Measurements from ENCODE around the gene CNTRL. TPM values are rescaled to one million over a fixed set of nuclear protein-coding genes. Genes with fewer than 3 reads are reported as not detected.
"Not testable (repeated sequence)": the region's sequence is repeated elsewhere in the genome, so short reads cannot be mapped to it uniquely, and the experiment has no call there.

Gene CNTRL
- total and polyA plus RNA-seq, 3 experiments from 2014 or later = 24.6 to 62.8 (median 59.4) TPM

DNA sequence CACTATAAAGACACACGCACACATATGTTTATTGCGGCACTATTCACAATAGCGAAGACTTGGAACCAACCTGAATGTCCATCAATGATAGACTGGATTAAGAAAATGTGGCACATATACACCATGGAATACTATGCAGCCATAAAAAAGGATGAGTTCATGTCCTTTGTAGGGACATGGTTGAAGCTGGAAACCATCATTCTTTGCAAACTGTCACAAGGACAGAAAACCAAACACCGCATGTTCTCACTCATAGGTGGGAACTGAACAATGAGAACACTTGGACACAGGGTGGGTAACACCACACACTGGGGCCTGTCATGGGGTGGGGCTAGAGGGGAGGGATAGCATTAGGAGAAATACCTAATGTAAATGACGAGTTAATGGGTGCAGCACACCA lies 29.3 kb downstream of the CNTRL start:
- H3K27ac ChIP-seq (ENCODE audit: low read depth, low read length); CTCF ChIA-PET; H3K9me3 ChIP-seq (ENCODE audit: low read length); H3K36me3 ChIP-seq (ENCODE audit: insufficient read depth, low read length); H3K4me3 Mint-ChIP-seq; H3K4me3 ChIP-seq (ENCODE audit: low read length); H3K27me3 Mint-ChIP-seq; H3K4me1 ChIP-seq (ENCODE audit: insufficient read depth, low read length); POLR2A ChIA-PET; H3K27me3 ChIP-seq (ENCODE audit: insufficient read depth, low read length, poor library complexity, severe bottlenecking); DNase-seq; H3K27ac Mint-ChIP-seq: not testable (repeated sequence)
- H3K36me3 Mint-ChIP-seq = peaks cover 9 to 30% (median 27%) of the 10 kb centered on the region in 3 donors
- peaks cover 4 to 15% (median 5%) of the 10 kb centered on the region in 5 donors for H3K9me3 Mint-ChIP-seq
- H3K4me1 Mint-ChIP-seq = peaks cover 21 to 29% (median 27%) of the 10 kb centered on the region in 3 donors

DNA sequence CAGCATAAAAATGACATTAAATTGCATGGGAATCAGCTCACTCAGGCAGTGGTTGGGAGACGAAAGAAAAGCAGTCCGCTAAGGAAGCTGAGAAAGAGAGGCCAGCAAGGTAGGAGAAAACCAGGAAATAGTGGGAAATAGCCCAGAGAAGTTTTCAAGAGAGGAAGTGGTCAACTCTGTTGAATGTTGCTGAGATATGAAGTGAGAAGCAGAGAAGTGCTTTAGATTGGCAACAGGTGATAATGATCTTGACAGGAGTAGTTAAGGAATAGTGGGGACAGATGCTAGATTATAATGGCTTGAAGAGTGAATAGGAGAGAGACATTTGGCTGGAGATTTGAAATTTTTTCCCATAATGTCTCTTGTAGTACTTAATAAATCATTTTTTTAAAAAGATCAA lies 30.8 kb downstream of the CNTRL start:
- Mint-ChIP-seq H3K4me1 (peaks cover 22 to 32% (median 29%) of the 10 kb centered on the region in 3 donors), H3K4me3 (no peak overlapping the region), H3K36me3 (peaks cover 2 to 24% (median 19%) of the 10 kb centered on the region in 3 donors), H3K27me3 (no peaks in the 10 kb centered on the region), H3K27ac (peak overlapping the region; percentile 4 to 72 (median 59)), H3K9me3 (peaks cover 2 to 15% (median 5%) of the 10 kb centered on the region in 5 donors)
- no peak for DNase-seq
- H3K4me3 ChIP-seq (ENCODE audit: low read length) = no peak overlapping the region
- ChIA-PET CTCF (no interaction called here), POLR2A (interaction anchor here (0.6 to 0.7 kb wide), 2 partner anchors 18 to 275 kb away, joined by 3 read pairs; no protein-coding TSS in a partner anchor)
- H3K36me3 ChIP-seq (ENCODE audit: insufficient read depth, low read length) = no peaks in the 10 kb centered on the region
- H3K4me1 ChIP-seq (ENCODE audit: insufficient read depth, low read length) = no peaks in the 10 kb centered on the region
- no peaks in the 10 kb centered on the region for H3K27me3 ChIP-seq (ENCODE audit: insufficient read depth, low read length, poor library complexity, severe bottlenecking)
- no peak overlapping the region for H3K27ac ChIP-seq (ENCODE audit: low read depth, low read length)
- H3K9me3 ChIP-seq (ENCODE audit: low read length) = no peaks in the 10 kb centered on the region

DNA sequence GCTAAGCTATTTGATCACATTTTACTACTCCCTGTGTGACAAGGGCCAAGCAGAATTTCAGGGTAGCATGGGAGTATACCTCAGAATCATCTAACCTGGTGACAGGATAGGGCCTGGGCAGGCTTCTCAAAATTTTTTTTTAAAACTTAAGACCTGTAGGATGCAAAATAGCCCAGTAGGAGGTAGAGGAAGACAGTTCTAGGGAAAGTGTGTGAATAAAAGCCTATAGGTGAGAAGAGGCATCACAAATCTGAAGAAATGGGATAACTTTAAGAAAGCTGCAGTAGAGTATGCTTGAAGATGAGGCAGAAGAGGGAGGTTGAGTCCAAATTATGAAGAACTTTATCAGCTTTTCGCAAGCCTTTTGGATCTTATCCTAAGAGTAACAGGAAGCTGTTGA lies 32.3 kb downstream of the CNTRL start:
- Histone ChIP-seq H3K4me3 (ENCODE audit: low read length) (no peak overlapping the region), H3K27ac (ENCODE audit: low read depth, low read length) (no peak overlapping the region), H3K27me3 (ENCODE audit: insufficient read depth, low read length, poor library complexity, severe bottlenecking) (no peaks in the 10 kb centered on the region), H3K4me1 (ENCODE audit: insufficient read depth, low read length) (no peaks in the 10 kb centered on the region), H3K9me3 (ENCODE audit: low read length) (no peaks in the 10 kb centered on the region), H3K36me3 (ENCODE audit: insufficient read depth, low read length) (no peaks in the 10 kb centered on the region)
- Mint-ChIP-seq H3K27me3 (no peaks in the 10 kb centered on the region), H3K27ac (peak overlapping the region; percentile 18 to 81 (median 50)), H3K4me1 (peaks cover 23 to 39% (median 29%) of the 10 kb centered on the region in 3 donors), H3K4me3 (no peak overlapping the region), H3K9me3 (peaks cover 0 to 9% (median 4%) of the 10 kb centered on the region in 5 donors), H3K36me3 (peaks cover 2 to 27% (median 14%) of the 10 kb centered on the region in 3 donors)
- CTCF ChIA-PET = interaction anchor here (0.7 to 1.6 kb wide), 5 partner anchors 8 to 95 kb away, joined by 3 to 5 read pairs (median 3); no protein-coding TSS in a partner anchor
- DNase-seq = peak in 2 of 5 donors; percentile 21 to 45
- POLR2A ChIA-PET = interaction anchor here (0.9 kb wide), 1 partner anchor 95 kb away, joined by 5 read pairs; the partner anchor contains the start of gene RAB14

DNA sequence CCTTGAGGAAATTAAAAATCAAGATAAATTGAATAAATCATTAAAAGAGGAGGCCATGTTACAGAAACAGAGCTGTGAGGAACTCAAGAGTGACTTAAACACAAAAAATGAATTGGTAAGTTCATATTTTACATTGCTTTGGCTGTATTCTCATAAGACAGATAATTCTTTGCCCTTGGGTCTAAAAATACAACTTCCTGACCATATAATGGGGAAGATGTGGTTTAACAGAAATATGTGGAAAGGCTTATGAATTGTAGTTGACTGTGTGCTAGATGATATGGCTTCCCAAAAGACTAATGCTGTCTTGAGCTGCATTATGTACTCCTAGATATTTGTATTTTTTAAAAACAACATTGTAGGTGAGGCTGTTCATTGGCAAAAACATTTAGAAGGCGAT lies 33.1 kb downstream of the CNTRL start:
- no peaks in the 10 kb centered on the region for H3K27me3 ChIP-seq (ENCODE audit: insufficient read depth, low read length, poor library complexity, severe bottlenecking)
- H3K36me3 Mint-ChIP-seq = peaks cover 2 to 27% (median 9%) of the 10 kb centered on the region in 3 donors
- no peak overlapping the region for H3K27ac ChIP-seq (ENCODE audit: low read depth, low read length)
- no peak overlapping the region for H3K4me3 Mint-ChIP-seq
- no peaks in the 10 kb centered on the region for H3K9me3 ChIP-seq (ENCODE audit: low read length)
- peaks cover 23 to 39% (median 29%) of the 10 kb centered on the region in 3 donors for H3K4me1 Mint-ChIP-seq
- ChIA-PET POLR2A (no interaction called here), CTCF (interaction anchor here (1.0 to 1.6 kb wide), 4 partner anchors 9 to 94 kb away, joined by 3 to 5 read pairs (median 4); no protein-coding TSS in a partner anchor)
- no peaks in the 10 kb centered on the region for H3K4me1 ChIP-seq (ENCODE audit: insufficient read depth, low read length)
- H3K27ac Mint-ChIP-seq = peak overlapping the region in 1 of 8 donors; percentile 26
- H3K4me3 ChIP-seq (ENCODE audit: low read length) = no peak overlapping the region
- DNase-seq = no peak
- H3K27me3 Mint-ChIP-seq = no peaks in the 10 kb centered on the region
- H3K9me3 Mint-ChIP-seq = peaks cover 0 to 6% (median under 1%) of the 10 kb centered on the region in 5 donors
- H3K36me3 ChIP-seq (ENCODE audit: insufficient read depth, low read length) = no peaks in the 10 kb centered on the region

DNA sequence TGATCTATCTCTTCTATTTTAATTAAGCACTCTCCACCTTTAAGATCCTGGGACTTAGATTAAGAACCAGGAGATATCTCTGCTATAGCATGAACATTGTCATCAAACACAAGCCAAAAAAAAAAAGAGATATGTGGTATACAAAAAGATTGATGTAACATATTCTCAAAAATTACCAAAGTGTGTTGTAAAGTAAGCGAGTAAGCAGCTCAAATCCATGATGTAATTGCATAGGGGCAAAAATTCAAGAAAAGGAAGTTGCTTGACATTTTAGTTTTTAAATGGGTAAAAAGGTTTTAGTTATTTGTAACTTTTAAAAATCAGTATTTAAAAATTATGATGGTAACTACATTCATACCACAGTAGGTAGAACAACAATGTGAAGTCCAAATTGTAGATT lies 40.7 kb downstream of the CNTRL start:
- no peak for DNase-seq
- Histone ChIP-seq H3K27ac (ENCODE audit: low read depth, low read length) (no peak overlapping the region), H3K9me3 (ENCODE audit: low read length) (no peaks in the 10 kb centered on the region), H3K4me1 (ENCODE audit: insufficient read depth, low read length) (peaks cover 6% of the 10 kb centered on the region), H3K4me3 (ENCODE audit: low read length) (no peak overlapping the region), H3K27me3 (ENCODE audit: insufficient read depth, low read length, poor library complexity, severe bottlenecking) (no peaks in the 10 kb centered on the region), H3K36me3 (ENCODE audit: insufficient read depth, low read length) (no peaks in the 10 kb centered on the region)
- peak overlapping the region in 3 of 8 donors; percentile 54 to 75 (median 74) for H3K27ac Mint-ChIP-seq
- no peaks in the 10 kb centered on the region for H3K27me3 Mint-ChIP-seq
- H3K4me1 Mint-ChIP-seq = peaks cover 7 to 14% (median 9%) of the 10 kb centered on the region in 3 donors
- H3K4me3 Mint-ChIP-seq = no peak overlapping the region
- peaks cover 4 to 48% (median 5%) of the 10 kb centered on the region in 3 donors for H3K36me3 Mint-ChIP-seq
- ChIA-PET POLR2A (interaction anchor here (0.8 kb wide), 1 partner anchor 11 kb away, joined by 3 read pairs; no protein-coding TSS in a partner anchor), CTCF (no interaction called here)
- no peaks in the 10 kb centered on the region for H3K9me3 Mint-ChIP-seq

DNA sequence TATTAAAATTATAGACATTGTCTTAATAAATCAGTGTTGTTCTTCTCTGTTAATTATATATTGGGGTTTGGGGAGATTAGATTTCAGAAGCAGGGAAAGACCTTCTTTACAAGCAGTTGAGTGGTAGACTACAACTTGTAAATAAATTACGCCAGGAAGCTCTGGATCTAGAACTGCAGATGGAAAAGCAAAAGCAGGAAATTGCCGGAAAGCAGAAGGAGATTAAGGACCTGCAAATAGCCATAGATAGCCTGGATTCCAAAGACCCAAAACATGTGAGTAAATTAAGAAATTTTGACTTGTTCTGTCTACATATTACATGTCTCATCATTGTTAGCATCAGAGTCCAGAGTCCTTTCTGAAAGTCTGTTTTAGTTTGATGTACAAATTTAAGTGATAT lies 43.5 kb downstream of the CNTRL start:
- ChIA-PET CTCF (no interaction called here), POLR2A (no interaction called here)
- Histone ChIP-seq H3K4me1 (ENCODE audit: insufficient read depth, low read length) (peaks cover 23% of the 10 kb centered on the region), H3K27me3 (ENCODE audit: insufficient read depth, low read length, poor library complexity, severe bottlenecking) (no peaks in the 10 kb centered on the region), H3K27ac (ENCODE audit: low read depth, low read length) (no peak overlapping the region), H3K36me3 (ENCODE audit: insufficient read depth, low read length) (no peaks in the 10 kb centered on the region), H3K4me3 (ENCODE audit: low read length) (no peak overlapping the region), H3K9me3 (ENCODE audit: low read length) (no peaks in the 10 kb centered on the region)
- no peaks in the 10 kb centered on the region for H3K9me3 Mint-ChIP-seq
- H3K27me3 Mint-ChIP-seq = no peaks in the 10 kb centered on the region
- DNase-seq = no peak
- H3K27ac Mint-ChIP-seq = peak overlapping the region in 3 of 8 donors; percentile 15 to 64 (median 24)
- H3K36me3 Mint-ChIP-seq = peaks cover 0 to 40% (median 4%) of the 10 kb centered on the region in 3 donors
- peaks cover 26 to 35% (median 34%) of the 10 kb centered on the region in 3 donors for H3K4me1 Mint-ChIP-seq
- no peak overlapping the region for H3K4me3 Mint-ChIP-seq

DNA sequence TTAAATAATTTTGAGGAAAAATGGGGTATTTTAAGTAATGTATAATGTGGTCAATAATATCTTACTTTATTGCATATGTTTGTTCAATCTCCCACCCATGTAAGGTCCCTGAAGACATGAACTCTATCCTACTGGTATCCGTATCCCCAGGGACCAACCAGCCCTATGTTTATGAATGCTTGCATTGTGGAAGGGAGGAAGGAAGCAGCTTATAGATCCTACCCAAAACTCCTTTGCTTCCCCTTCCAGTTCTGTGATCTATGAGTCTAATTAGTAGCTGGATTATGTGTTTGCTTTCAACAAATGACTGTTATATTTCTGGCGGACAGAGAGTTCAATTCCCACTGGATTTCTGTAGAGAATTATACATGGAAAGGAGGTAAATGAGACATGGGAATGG lies 45.6 kb downstream of the CNTRL start:
- CTCF ChIA-PET = interaction anchor here (1.1 to 2.4 kb wide), 6 partner anchors 13 to 139 kb away, joined by 3 to 13 read pairs (median 5); no protein-coding TSS in a partner anchor
- Histone ChIP-seq H3K4me1 (ENCODE audit: insufficient read depth, low read length) (peaks cover 38% of the 10 kb centered on the region), H3K27ac (ENCODE audit: low read depth, low read length) (no peak overlapping the region), H3K9me3 (ENCODE audit: low read length) (no peaks in the 10 kb centered on the region), H3K27me3 (ENCODE audit: insufficient read depth, low read length, poor library complexity, severe bottlenecking) (no peaks in the 10 kb centered on the region), H3K36me3 (ENCODE audit: insufficient read depth, low read length) (peaks cover 5% of the 10 kb centered on the region), H3K4me3 (ENCODE audit: low read length) (no peak overlapping the region)
- no peaks in the 10 kb centered on the region for H3K27me3 Mint-ChIP-seq
- no peaks in the 10 kb centered on the region for H3K9me3 Mint-ChIP-seq
- peak overlapping the region in 4 of 7 donors; percentile 10 to 33 (median 14) for H3K4me3 Mint-ChIP-seq
- POLR2A ChIA-PET = interaction anchor here (0.6 to 1.5 kb wide), 2 partner anchors 81 to 278 kb away, joined by 3 to 4 read pairs; partner anchors contain the start of gene PSMD5
- H3K4me1 Mint-ChIP-seq = peaks cover 37 to 56% (median 53%) of the 10 kb centered on the region in 3 donors
- peaks cover 7 to 37% (median 7%) of the 10 kb centered on the region in 3 donors for H3K36me3 Mint-ChIP-seq
- DNase-seq = no peak
- peak overlapping the region in 7 of 8 donors; percentile 55 to 95 (median 86) for H3K27ac Mint-ChIP-seq

DNA sequence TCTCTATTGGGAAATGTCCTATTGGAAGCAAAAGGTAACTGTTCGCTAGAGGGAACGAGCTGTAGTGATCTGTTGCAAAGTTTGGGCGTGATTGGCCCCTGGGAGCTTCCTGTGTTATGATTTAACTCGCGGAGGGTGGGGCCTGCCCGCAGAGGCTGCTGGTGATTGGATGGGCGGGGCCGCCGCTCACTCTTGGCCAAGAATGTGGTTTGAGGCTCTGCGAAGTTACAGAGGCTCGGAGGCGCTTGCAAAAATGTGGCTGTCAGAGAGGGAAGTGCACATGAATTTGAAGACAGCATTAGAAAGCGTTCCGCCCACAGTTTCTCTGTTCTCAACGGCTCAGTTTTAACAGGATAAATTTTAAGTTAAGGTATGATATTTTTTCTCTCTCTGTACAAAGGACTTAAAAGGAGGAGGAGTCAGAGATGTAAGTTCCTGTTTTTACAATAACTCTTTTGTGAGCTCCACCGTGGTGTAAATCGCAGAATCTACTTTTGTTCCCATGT lies 46.9 kb downstream of the CNTRL start:
- H3K36me3 Mint-ChIP-seq = peaks cover 7 to 40% (median 11%) of the 10 kb centered on the region in 3 donors
- H3K27ac ChIP-seq (ENCODE audit: low read depth, low read length) = peak overlapping the region; percentile 64
- peaks cover 41 to 63% (median 63%) of the 10 kb centered on the region in 3 donors for H3K4me1 Mint-ChIP-seq
- H3K27ac Mint-ChIP-seq = peak overlapping the region; percentile 59 to 95 (median 84)
- H3K4me3 Mint-ChIP-seq = peak overlapping the region; percentile 79 to 91 (median 88)
- peaks cover 38% of the 10 kb centered on the region for H3K4me1 ChIP-seq (ENCODE audit: insufficient read depth, low read length)
- H3K36me3 ChIP-seq (ENCODE audit: insufficient read depth, low read length) = peaks cover 9% of the 10 kb centered on the region
- DNase-seq = peak; percentile 92 to 97 (median 94)
- ChIA-PET POLR2A (interaction anchor here (0.6 to 2.3 kb wide), 7 partner anchors 11 to 279 kb away, joined by 3 to 22 read pairs (median 3); partner anchors contain the start of genes PSMD5 and RAB14), CTCF (interaction anchor here (0.6 to 2.4 kb wide), 20 partner anchors 9 to 140 kb away, joined by 3 to 13 read pairs (median 4); partner anchors contain the start of gene RAB14)
- H3K4me3 ChIP-seq (ENCODE audit: low read length) = peak overlapping the region; percentile 63
- H3K9me3 Mint-ChIP-seq = no peaks in the 10 kb centered on the region
- H3K27me3 ChIP-seq (ENCODE audit: insufficient read depth, low read length, poor library complexity, severe bottlenecking) = no peaks in the 10 kb centered on the region
- no peaks in the 10 kb centered on the region for H3K9me3 ChIP-seq (ENCODE audit: low read length)
- no peaks in the 10 kb centered on the region for H3K27me3 Mint-ChIP-seq

Data from CD8-positive, alpha-beta memory T cell (primary cell).